Femur (tissue), 1 donor: ENCODE data around the gene PLSCR2.
"Not testable (repeated sequence)": the region's sequence is repeated elsewhere in the genome, so short reads cannot be mapped to it uniquely, and the experiment has no call there.

Source experiments
- DNase-seq: peaks from one replicate; pipeline ENCODE4 v3.0.0-alpha.2; 2017

The PLSCR2 gene

GRCh38 chr3:146469150-146470017 lies at the start of gene PLSCR2:
Gene PLSCR2, minus strand, starts transcription at chr3:146469561. Its CDS starts 9,657 bp downstream, at chr3:146459904.
- peak; percentile 74 for DNase-seq

GRCh38 chr3:146517684-146518435 lies 48.5 kb upstream of the PLSCR2 start:
- DNase-seq, result no peak

- DNase-seq, result no peak
Measured at GRCh38 chr3:146513386-146514051, 44.2 kb upstream of the PLSCR2 start.

GRCh38 chr3:146511402-146512134 lies 42.2 kb upstream of the PLSCR2 start:
- no peak for DNase-seq

GRCh38 chr3:146507331-146508120 lies 38.2 kb upstream of the PLSCR2 start:
- no peak for DNase-seq

- DNase-seq, result no peak
Measured at GRCh38 chr3:146505516-146505915, 36.2 kb upstream of the PLSCR2 start.

GRCh38 chr3:146504498-146505197 lies 35.3 kb upstream of the PLSCR2 start:
- no peak for DNase-seq

GRCh38 chr3:146503461-146504202 lies 34.3 kb upstream of the PLSCR2 start:
- no peak for DNase-seq

- DNase-seq, result no peak
Measured at GRCh38 chr3:146502887-146503460, 33.6 kb upstream of the PLSCR2 start.

GRCh38 chr3:146501752-146502151 lies 32.4 kb upstream of the PLSCR2 start:
- DNase-seq, result no peak

GRCh38 chr3:146499701-146500100 lies 30.3 kb upstream of the PLSCR2 start:
- no peak for DNase-seq

- DNase-seq, result no peak
Measured at GRCh38 chr3:146498002-146498736, 28.8 kb upstream of the PLSCR2 start.

GRCh38 chr3:146497145-146497843 lies 27.9 kb upstream of the PLSCR2 start:
- DNase-seq, result not testable (repeated sequence)

- DNase-seq, result no peak
Measured at GRCh38 chr3:146496726-146497125, 27.4 kb upstream of the PLSCR2 start.

GRCh38 chr3:146496251-146496650 lies 26.9 kb upstream of the PLSCR2 start:
- DNase-seq, result no peak

GRCh38 chr3:146493761-146494160 lies 24.4 kb upstream of the PLSCR2 start:
- DNase-seq, result no peak

- no peak for DNase-seq
Measured at GRCh38 chr3:146493221-146493620, 23.9 kb upstream of the PLSCR2 start.

GRCh38 chr3:146491303-146491702 lies 21.9 kb upstream of the PLSCR2 start:
- no peak for DNase-seq

- no peak for DNase-seq
Measured at GRCh38 chr3:146485297-146485696, 15.9 kb upstream of the PLSCR2 start.
